Right lobe of liver (tissue), 4 donors: ENCODE results near the gene THYN1.

Experiments used
- POLR2A ChIP-seq: fragments of 450-650 bp; IDR thresholded peaks from one replicate; pipeline ENCODE4 v1.6.1; 2017; ENCODE audit warnings: antibody characterized with exemption, mild to moderate bottlenecking
- TF ChIP-seq, protein P1 (sequence below), 4 donors: fragments of 200-600 bp in 3 of 4; fragments of 450-650 bp in 1 of 4; IDR thresholded peaks; one replicate each; pipeline versions ENCODE4 v1.5.1 to v1.8.0; 2016 to 2022; ENCODE audit warnings: antibody characterized with exemption in 4 of 4, mild to moderate bottlenecking in 2 of 4
- donor health status: DM: no; HTN: no; CAD: no.
- donor health status: DM: no; HTN: no; CAD: no.
- donor health status: DM: no; HTN: yes; CAD: no.

DNA sequence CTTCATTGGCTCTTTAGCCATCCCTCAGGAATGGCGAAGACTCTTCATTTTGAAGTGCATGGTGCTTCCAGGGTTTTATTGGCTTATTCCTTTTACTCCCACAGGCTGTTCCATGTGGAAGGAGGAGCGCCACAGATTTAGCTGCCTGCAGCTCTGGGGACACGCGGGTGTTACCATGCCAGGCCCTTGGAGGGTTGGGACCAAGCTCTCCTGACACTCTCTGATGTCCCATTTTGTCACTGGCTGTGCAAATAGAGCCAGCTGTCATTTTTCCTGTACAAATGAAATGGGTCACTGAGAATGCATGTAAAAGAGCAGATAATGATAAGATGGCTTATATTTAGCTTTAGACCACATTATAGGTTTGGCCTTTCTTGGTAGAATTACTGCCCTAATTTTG is 9.2 kb downstream of the THYN1 start:
- TF ChIP-seq POLR2A: no peak
- TF ChIP-seq, protein P1, sequence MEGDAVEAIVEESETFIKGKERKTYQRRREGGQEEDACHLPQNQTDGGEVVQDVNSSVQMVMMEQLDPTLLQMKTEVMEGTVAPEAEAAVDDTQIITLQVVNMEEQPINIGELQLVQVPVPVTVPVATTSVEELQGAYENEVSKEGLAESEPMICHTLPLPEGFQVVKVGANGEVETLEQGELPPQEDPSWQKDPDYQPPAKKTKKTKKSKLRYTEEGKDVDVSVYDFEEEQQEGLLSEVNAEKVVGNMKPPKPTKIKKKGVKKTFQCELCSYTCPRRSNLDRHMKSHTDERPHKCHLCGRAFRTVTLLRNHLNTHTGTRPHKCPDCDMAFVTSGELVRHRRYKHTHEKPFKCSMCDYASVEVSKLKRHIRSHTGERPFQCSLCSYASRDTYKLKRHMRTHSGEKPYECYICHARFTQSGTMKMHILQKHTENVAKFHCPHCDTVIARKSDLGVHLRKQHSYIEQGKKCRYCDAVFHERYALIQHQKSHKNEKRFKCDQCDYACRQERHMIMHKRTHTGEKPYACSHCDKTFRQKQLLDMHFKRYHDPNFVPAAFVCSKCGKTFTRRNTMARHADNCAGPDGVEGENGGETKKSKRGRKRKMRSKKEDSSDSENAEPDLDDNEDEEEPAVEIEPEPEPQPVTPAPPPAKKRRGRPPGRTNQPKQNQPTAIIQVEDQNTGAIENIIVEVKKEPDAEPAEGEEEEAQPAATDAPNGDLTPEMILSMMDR (IDR thresholded peaks at IDR 0.05): no peak
